ENCODE data around the gene GPR183.

GPR183 gene

GRCh38 chr13:99312493-99312883, 5.3 kb upstream of the GPR183 start:
- peak in 1 of 3 donors; percentile 49 for DNase-seq (ENCODE audit: low read depth in 3 of 3)

- DNase-seq (ENCODE audit: low read depth in 3 of 3), result no peak
Observed at GRCh38 chr13:99311748-99312492, 4.7 kb upstream of the GPR183 start.

- DNase-seq (ENCODE audit: low read depth in 3 of 3), result no peak
Observed at GRCh38 chr13:99311137-99311536, 3.9 kb upstream of the GPR183 start.

GRCh38 chr13:99310382-99311031, 3.3 kb upstream of the GPR183 start:
- no peak for DNase-seq (ENCODE audit: low read depth in 3 of 3)

GRCh38 chr13:99308471-99309087, 1.4 kb upstream of the GPR183 start:
- DNase-seq (ENCODE audit: low read depth in 3 of 3), result no peak

GRCh38 chr13:99307648-99308339, 595 bp upstream of the GPR183 start:
- peak; percentile 70 to 84 (median 73) for DNase-seq (ENCODE audit: low read depth in 3 of 3)

GRCh38 chr13:99305566-99305965, 1.6 kb downstream of the GPR183 start:
- no peak for DNase-seq (ENCODE audit: low read depth in 3 of 3)

DNA sequence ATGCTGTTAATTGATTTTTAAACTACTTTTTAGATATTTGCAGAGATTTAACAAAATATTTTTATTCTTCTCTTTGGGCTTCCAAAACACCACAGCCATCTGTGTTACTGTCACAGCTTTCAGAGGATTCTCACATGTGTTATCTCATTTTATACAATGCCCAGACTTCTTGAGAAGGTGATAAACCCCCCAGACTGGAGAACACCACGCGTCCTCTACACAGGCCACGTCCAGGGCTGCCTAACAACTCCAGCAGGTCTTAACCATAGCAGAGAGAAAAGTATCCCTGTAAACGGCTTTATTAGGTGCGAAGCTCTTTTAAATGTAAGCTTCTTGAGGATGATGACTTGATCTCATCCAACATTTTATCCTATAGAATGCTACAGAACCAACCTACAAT, 2.0 kb downstream of the GPR183 start:
- no peak for DNase-seq (ENCODE audit: low read depth in 3 of 3)

DNA sequence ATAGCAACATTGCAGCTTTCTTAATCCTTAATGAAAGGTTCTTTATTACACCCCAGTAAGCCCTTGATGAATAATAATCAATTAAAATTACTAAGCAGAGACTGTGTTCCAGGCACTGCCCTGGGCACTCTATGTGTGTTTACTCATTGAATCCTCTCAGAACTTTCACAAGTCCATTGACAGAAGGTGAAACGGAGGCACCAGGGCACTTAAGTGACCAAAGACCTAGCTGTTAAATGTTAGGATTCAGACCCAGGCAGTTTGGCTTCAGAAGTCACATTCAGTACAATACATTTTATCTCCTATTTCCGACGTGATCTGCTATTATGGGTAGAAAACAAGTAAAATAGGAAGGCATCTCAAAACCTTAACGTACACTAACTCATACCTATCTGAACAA, 2.7 kb downstream of the GPR183 start:
- no peak for DNase-seq (ENCODE audit: low read depth in 3 of 3)

- DNase-seq (ENCODE audit: low read depth in 3 of 3), result peak; percentile 47 to 67 (median 58)
Observed at GRCh38 chr13:99303863-99304521, 3.2 kb downstream of the GPR183 start.

DNA sequence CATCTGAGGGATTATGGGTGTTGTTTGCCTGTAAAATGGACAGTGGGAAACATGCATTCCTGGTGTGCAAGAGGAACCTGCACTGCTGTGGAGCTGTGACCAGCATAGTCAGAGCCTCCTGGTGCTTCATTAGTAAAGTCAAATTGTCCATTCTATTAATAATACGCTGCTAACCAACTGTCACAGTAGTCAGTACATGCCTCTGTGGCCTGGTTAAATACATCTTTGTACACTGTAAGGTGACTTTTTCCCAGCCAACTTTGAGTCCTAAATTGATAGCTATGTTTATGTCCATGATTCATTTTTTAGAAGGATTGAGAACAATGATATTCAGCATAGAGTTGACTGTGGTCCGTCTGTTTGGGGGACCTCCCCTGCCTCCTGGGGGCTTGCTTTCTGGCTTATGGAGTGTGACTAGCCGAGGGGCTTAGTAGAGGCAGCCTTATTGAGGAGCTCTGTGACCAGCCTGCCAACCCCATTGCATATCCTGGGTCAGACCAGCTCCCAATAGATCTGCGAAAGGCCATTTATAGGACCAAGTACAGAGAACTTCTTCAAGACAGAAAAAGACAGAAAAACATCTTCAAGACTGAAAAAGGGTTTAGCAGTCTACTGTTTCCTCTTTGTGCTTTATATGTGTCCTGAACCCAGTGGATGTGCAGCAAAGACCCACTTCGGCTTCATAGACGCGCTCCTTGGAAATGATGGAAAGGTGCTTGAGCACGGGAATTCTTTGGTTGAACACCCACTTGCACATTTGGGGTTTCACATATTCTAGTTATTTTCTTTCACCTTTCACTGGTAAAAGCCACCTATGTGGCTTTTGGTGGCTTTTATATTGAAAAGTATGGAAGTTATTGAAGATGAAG, 4.3 kb downstream of the GPR183 start:
- no peak for DNase-seq (ENCODE audit: low read depth in 3 of 3)

DNA sequence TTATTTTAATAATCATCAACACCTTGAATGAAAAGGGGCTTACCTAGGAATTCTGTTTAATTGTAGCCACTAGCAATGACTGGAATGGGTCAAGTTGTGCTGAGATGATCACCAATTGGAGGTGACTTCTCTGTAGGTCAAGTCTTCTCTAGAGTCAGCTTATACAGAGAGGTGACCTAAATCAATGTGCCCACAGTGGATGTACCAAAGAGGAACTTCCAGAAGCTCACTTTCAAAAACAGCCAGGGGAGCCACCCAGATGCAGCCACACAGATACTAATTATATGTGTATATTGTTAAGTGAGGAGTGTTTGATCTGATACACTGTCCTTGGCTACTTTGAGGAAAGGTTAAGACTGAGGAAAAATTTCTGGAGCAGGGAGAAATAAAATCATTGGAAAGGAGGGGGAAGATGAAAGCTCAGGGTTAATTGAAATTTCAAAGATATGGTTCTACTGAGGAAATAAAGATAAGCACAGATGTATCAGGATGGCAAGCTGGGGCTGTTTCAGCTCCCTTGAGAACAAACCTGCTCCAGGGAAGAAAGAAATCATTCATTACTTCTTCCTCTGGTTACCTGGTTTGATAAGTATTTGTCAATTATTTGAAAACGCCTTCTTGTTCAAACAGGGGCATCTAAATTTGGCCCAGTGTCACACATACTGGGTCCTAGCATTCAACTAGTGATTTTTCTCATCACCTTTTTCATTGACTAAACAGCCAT, 5.1 kb downstream of the GPR183 start:
- no peak for DNase-seq (ENCODE audit: low read depth in 3 of 3)

GRCh38 chr13:99301056-99301838, 6.0 kb downstream of the GPR183 start:
- DNase-seq (ENCODE audit: low read depth in 3 of 3), result no peak

- DNase-seq (ENCODE audit: low read depth in 3 of 3), result no peak
Observed at GRCh38 chr13:99299920-99300341, 7.3 kb downstream of the GPR183 start.

DNA sequence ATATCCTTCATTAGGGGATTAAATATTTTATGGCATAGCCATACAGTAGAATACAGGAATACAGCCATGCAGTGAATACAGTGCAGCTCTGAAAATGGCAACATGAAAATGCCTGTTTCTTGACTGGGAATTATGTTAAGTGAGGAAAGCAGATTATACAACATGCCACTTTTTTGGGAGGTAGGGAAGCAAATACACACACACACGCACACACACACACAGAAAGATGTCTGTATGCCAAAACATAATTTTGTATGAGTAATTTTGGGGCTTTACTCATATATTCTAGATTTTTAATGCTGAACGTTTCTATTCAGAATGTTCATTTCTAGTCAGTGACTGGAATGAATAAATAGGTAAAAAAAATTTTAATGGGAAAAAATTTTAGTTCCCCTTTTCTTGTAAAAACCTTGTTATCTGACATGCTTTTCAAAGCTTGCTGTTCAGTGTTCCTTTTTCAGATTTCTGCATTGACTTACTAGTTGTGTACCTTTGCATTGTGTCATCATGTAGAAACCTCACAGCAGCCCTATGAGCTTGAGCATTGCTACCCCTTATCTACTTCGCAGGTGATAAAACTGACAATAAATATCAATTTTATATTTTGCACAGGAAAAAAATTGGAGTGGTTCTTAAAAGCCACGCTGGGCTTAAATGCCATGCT, 7.8 kb downstream of the GPR183 start:
- no peak for DNase-seq (ENCODE audit: low read depth in 3 of 3)

GRCh38 chr13:99298056-99298455, 9.1 kb downstream of the GPR183 start:
- DNase-seq (ENCODE audit: low read depth in 3 of 3), result no peak

DNA sequence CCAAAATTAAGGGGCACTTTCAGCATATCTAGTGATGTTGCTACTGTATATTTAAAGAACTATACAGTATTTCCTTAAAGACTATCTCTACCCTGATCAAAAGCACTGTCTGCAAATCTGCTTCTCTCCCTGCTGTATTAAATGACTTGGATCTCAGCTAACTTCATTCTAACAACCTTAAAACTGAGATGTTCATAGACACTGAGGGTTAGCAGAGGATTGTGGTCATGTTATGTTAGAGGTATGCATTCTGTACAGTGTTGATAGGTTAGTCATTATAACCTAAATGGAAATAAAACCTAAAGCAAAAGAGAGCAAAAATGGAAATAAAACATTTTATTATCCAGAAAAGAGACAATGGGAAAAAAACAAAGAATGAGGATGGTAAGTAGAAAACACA, 9.9 kb downstream of the GPR183 start:
- no peak for DNase-seq (ENCODE audit: low read depth in 3 of 3)

- no peak for DNase-seq (ENCODE audit: low read depth in 3 of 3)
Observed at GRCh38 chr13:99296398-99296797, 10.8 kb downstream of the GPR183 start.
